K562 (cell line): ENCODE measurements around the gene TP53RK. TPM values are rescaled to one million over a fixed set of nuclear protein-coding genes. Genes with fewer than 3 reads are reported as not detected.

Experiments
- C11orf30 ChIP-seq: fragments of 450-650 bp; IDR thresholded peaks from 2 replicates; pipeline ENCODE4 v1.6.1; 2016; ENCODE audit warnings: low read depth, mild to moderate bottlenecking
- FOXJ3 ChIP-seq: sonication (generic); formaldehyde crosslinking; IDR thresholded peaks from 2 replicates; pipeline ENCODE4 v1.4.0; 2020; ENCODE audit warnings: mild to moderate bottlenecking, missing genetic modification reagents
- HOXB6 ChIP-seq: fragments of 250-450 bp; sonication (Bioruptor Pico); IDR thresholded peaks from 2 replicates; pipeline ENCODE4 v1.5.1; 2022; ENCODE audit warnings: mild to moderate bottlenecking, borderline replicate concordance
- JUNB ChIP-seq: fragments of 450-650 bp; formaldehyde crosslinking; conservative IDR thresholded peaks from 2 replicates; pipeline ENCODE4 v1.4.0; 2020; ENCODE audit warnings: mild to moderate bottlenecking
- KDM4B ChIP-seq, 2 experiments: fragments of 450-650 bp in 1 of 2; sonication (generic) in 1 of 2; IDR thresholded peaks; 2 replicates each; pipeline ENCODE4 v1.6.1; 2016 to 2017; ENCODE audit warnings: borderline replicate concordance in 2 of 2, antibody characterized with exemption in 1 of 2, low read depth in 1 of 2, mild to moderate bottlenecking in 1 of 2
- MEIS2 ChIP-seq: fragments of 450-650 bp; IDR thresholded peaks from 2 replicates; pipeline ENCODE4 v1.6.1; 2014; ENCODE audit warnings: mild to moderate bottlenecking; ENCODE audit not compliant: partially characterized antibody
- MTA3 ChIP-seq: fragments of 450-650 bp; formaldehyde crosslinking; IDR thresholded peaks from 2 replicates; pipeline ENCODE4 v1.6.1; 2017; ENCODE audit warnings: mild to moderate bottlenecking, borderline replicate concordance
- NCOA2 ChIP-seq, 2 experiments: fragments of 450-650 bp; IDR thresholded peaks; 2 replicates each; pipeline ENCODE4 v1.6.1; 2018; ENCODE audit warnings: mild to moderate bottlenecking in 2 of 2, moderate library complexity in 1 of 2; ENCODE audit not compliant: partially characterized antibody in 2 of 2
- NFIC ChIP-seq: fragments of 450-650 bp; IDR thresholded peaks from 2 replicates; pipeline ENCODE4 v1.6.1; 2017; ENCODE audit warnings: mild to moderate bottlenecking, inconsistent platforms
- PPARD ChIP-seq: fragments of 250-450 bp; sonication (Bioruptor Pico); IDR thresholded peaks from 2 replicates; pipeline ENCODE4 v1.8.0; 2022; ENCODE audit warnings: inconsistent platforms, mild to moderate bottlenecking, moderate library complexity
- SIX5 ChIP-seq, 2 experiments: IDR thresholded peaks; 2 replicates each; pipeline ENCODE4 v1.6.1; 2011; ENCODE audit warnings: low read length in 2 of 2, borderline replicate concordance in 1 of 2, low read depth in 1 of 2, mild to moderate bottlenecking in 1 of 2, moderate library complexity in 1 of 2; ENCODE audit not compliant: insufficient read depth in 1 of 2
- SMARCB1 ChIP-seq: IDR thresholded peaks from 2 replicates; pipeline ENCODE4 v1.6.1; 2011; ENCODE audit warnings: improper control_type of control experiment, low read depth; ENCODE audit not compliant: insufficient read length
- SNIP1 ChIP-seq: fragments of 450-650 bp; IDR thresholded peaks from 2 replicates; pipeline ENCODE4 v1.7.1; 2017; ENCODE audit warnings: low read depth, mild to moderate bottlenecking
- SUPT5H ChIP-seq: fragments of 450-650 bp; IDR thresholded peaks from 2 replicates; pipeline ENCODE4 v1.6.1; 2016
- TAF15 ChIP-seq: fragments of 200-400 bp; formaldehyde crosslinking; IDR thresholded peaks from 2 replicates; pipeline ENCODE4 v1.6.1; 2017; ENCODE audit warnings: mild to moderate bottlenecking, low read depth, low read length, moderate library complexity
- TEAD1 ChIP-seq, 2 experiments: fragments of 450-650 bp in 1 of 2; sonication (generic) in 1 of 2; formaldehyde crosslinking; IDR thresholded peaks; 2 replicates each; pipeline versions ENCODE4 v1.4.0 to v1.8.0; 2020 to 2022; ENCODE audit warnings: mild to moderate bottlenecking in 2 of 2, missing genetic modification reagents in 1 of 2
- WHSC1 ChIP-seq: IDR thresholded peaks from one replicate; pipeline ENCODE4 v1.6.1; 2012; ENCODE audit warnings: low read length, control low read depth, inconsistent platforms
- ZKSCAN8 ChIP-seq: fragments of 200-800 bp; sonication (Bioruptor generic); IDR thresholded peaks from 2 replicates; pipeline ENCODE4 v1.6.1; 2016; ENCODE audit warnings: missing genetic modification characterization, missing compliant biosample characterization
- ZNF408 ChIP-seq: fragments of 250-450 bp; sonication (Bioruptor Pico); IDR thresholded peaks from 2 replicates; pipeline ENCODE4 v1.4.0; 2020; ENCODE audit warnings: low read depth, mild to moderate bottlenecking, moderate library complexity
- ZNF507 ChIP-seq: conservative IDR thresholded peaks from 2 replicates; pipeline ENCODE4 v1.6.1; 2017; ENCODE audit warnings: missing genetic modification characterization, missing compliant biosample characterization
- ZNF699 ChIP-seq: fragments of 250-450 bp; sonication (Bioruptor Pico); IDR thresholded peaks from 2 replicates; pipeline ENCODE4 v1.8.0; 2021; ENCODE audit warnings: mild to moderate bottlenecking, moderate library complexity; ENCODE audit not compliant: insufficient replicate concordance
- ZNF717 ChIP-seq: fragments of 250-450 bp; sonication (Bioruptor Pico); IDR thresholded peaks from 2 replicates; pipeline ENCODE4 v1.5.0; 2021
- polyA plus RNA-seq, 8 experiments: library from polyadenylated mRNA; depleted of rRNA in 4 of 8; stranded (reverse) in 5 of 8; unstranded in 3 of 8; fragments of >200 nt; fragmentation: Nextera tagmentation in 2 of 8; fragmentation: Illumina TruSeq in 1 of 8; extraction: Ambion mirVana in 2 of 8; extraction: Trizol in 1 of 8; gene quantifications; 2 replicates each; pipeline versions ENCODE4 v1.2.1 to v1.2.3, GENCODE V29; 2011 to 2014; ENCODE audit warnings: inconsistent platforms in 1 of 8, missing spikeins in 1 of 8
- total RNA-seq, 7 experiments: library from RNA; depleted of rRNA in 6 of 7; stranded (reverse); fragments of >200 nt in 6 of 7; fragmentation: Illumina TruSeq in 2 of 7; extraction: Trizol in 2 of 7; gene quantifications; 2 replicates each; pipeline versions ENCODE4 v1.2.1 to v1.2.3, GENCODE V29; 2011 to 2021; ENCODE audit warnings: low replicate concordance in 1 of 7
- TF ChIP-seq, protein P1 (sequence below): fragments of 250-450 bp; sonication (Bioruptor Pico); IDR thresholded peaks from 2 replicates; pipeline ENCODE4 v1.5.0; 2020; ENCODE audit warnings: mild to moderate bottlenecking
- TF ChIP-seq, protein P2 (sequence below): fragments of 250-450 bp; sonication (Bioruptor Pico); IDR thresholded peaks from 2 replicates; pipeline ENCODE4 v1.8.0; 2022; ENCODE audit warnings: moderate library complexity, mild to moderate bottlenecking, inconsistent platforms
- TF ChIP-seq, protein P3 (sequence below): sonication (generic); IDR thresholded peaks from 2 replicates; pipeline ENCODE4 v1.6.1; 2016
- TF ChIP-seq, protein P4 (sequence below): sonication (generic); formaldehyde crosslinking; IDR thresholded peaks from 2 replicates; pipeline ENCODE4 v1.8.0; 2022; ENCODE audit warnings: mild to moderate bottlenecking, missing genetic modification reagents

The TP53RK gene
- total and polyA plus RNA-seq, 9 of the 15 experiments (the other 6 are each of a cell fraction or from before 2014, with no cell fraction given): 2.9 to 43.5 (median 17.2) TPM

DNA sequence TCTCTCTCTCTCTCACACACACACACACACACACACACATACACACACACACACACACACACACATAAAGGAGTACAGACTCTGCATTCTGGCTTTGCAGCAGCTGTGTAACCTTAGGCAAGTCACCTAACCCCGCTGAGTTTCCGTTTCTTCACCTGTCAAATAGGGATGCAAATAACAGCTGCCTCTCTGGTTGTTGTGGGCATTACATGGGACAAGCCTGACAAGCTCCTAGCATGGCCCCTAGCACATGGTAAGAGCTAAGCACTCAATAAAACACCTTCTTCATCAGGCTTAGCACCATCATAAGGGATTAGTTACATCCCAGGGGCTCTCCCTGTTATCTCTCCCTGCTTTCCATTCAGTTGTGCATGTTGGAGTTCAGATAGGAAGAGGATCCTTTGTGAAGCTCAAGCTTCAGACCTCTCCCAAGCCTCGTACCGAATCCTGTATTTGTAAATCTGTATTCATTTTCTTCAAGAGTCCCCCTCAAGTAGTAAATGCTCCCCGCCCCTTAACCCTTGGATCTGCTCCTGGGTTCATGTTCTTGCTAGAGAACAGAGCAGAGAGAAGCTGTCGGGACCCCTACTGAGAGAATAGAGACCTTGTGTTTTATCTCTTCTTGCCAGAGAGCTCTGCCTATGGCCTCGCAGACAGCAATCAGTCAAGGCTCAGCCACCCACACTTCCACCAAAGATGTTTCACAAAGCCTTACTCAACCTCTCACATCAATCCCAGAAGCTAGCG is 40.2 kb downstream of the TP53RK start (continued):
- TF ChIP-seq HOXB6 (no peak), SNIP1 (no peak), C11orf30 (no peak), TAF15 (no peak), KDM4B (IDR thresholded peaks at IDR 0.05; ENCODE audit: borderline replicate concordance in 2 of 2, low read depth in 1 of 2) (no peak), ZNF699 (CRISPR knock-in tag) (no peak), WHSC1 (no peak), SIX5 (IDR thresholded peaks at IDR 0.05; ENCODE audit: borderline replicate concordance in 1 of 2, insufficient read depth in 1 of 2, low read depth in 1 of 2, low read length in 2 of 2) (no peak), SMARCB1 (no peak), NFIC (peak; percentile 65), ZNF408 (CRISPR knock-in tag) (no peak), ZNF507 (tag) (no peak), ZNF717 (CRISPR knock-in tag) (no peak), PPARD (CRISPR knock-in tag) (no peak), MEIS2 (peak; percentile 89), TEAD1 (CRISPR knock-in tag; IDR thresholded peaks at IDR 0.05) (no peak), ZKSCAN8 (CRISPR knock-in tag) (no peak), NCOA2 (IDR thresholded peaks at IDR 0.05; ENCODE audit: partially characterized antibody in 2 of 2) (no peak), MTA3 (no peak), SUPT5H (no peak), FOXJ3 (CRISPR knock-in tag) (no peak), JUNB (CRISPR knock-in tag) (no peak)
- TF ChIP-seq, protein P1, sequence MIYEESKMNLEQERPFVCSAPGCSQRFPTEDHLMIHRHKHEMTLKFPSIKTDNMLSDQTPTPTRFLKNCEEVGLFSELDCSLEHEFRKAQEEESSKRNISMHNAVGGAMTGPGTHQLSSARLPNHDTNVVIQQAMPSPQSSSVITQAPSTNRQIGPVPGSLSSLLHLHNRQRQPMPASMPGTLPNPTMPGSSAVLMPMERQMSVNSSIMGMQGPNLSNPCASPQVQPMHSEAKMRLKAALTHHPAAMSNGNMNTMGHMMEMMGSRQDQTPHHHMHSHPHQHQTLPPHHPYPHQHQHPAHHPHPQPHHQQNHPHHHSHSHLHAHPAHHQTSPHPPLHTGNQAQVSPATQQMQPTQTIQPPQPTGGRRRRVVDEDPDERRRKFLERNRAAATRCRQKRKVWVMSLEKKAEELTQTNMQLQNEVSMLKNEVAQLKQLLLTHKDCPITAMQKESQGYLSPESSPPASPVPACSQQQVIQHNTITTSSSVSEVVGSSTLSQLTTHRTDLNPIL (CRISPR knock-in tag): no peak
- TF ChIP-seq, protein P2, sequence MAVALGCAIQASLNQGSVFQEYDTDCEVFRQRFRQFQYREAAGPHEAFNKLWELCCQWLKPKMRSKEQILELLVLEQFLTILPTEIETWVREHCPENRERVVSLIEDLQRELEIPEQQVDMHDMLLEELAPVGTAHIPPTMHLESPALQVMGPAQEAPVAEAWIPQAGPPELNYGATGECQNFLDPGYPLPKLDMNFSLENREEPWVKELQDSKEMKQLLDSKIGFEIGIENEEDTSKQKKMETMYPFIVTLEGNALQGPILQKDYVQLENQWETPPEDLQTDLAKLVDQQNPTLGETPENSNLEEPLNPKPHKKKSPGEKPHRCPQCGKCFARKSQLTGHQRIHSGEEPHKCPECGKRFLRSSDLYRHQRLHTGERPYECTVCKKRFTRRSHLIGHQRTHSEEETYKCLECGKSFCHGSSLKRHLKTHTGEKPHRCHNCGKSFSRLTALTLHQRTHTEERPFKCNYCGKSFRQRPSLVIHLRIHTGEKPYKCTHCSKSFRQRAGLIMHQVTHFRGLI (CRISPR knock-in tag): no peak
- TF ChIP-seq, protein P3, sequence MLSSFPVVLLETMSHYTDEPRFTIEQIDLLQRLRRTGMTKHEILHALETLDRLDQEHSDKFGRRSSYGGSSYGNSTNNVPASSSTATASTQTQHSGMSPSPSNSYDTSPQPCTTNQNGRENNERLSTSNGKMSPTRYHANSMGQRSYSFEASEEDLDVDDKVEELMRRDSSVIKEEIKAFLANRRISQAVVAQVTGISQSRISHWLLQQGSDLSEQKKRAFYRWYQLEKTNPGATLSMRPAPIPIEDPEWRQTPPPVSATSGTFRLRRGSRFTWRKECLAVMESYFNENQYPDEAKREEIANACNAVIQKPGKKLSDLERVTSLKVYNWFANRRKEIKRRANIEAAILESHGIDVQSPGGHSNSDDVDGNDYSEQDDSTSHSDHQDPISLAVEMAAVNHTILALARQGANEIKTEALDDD: no peak
- TF ChIP-seq, protein P4, sequence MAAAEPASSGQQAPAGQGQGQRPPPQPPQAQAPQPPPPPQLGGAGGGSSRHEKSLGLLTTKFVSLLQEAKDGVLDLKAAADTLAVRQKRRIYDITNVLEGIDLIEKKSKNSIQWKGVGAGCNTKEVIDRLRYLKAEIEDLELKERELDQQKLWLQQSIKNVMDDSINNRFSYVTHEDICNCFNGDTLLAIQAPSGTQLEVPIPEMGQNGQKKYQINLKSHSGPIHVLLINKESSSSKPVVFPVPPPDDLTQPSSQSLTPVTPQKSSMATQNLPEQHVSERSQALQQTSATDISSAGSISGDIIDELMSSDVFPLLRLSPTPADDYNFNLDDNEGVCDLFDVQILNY: no peak
